Cardiac muscle cell (in vitro differentiated cells and primary cell): ENCODE measurements around the gene LYSMD2. TPM values are rescaled to one million over a fixed set of nuclear protein-coding genes. Genes with fewer than 3 reads are reported as not detected.
A peak's percentile ranks its signal among the peaks of the same experiment; 100 is the strongest.

Experiments used
- DNase-seq, 2 donors: peaks; one replicate each; pipeline versions ENCODE4 v3.0.0 to v3.0.0-alpha.2; 2010 to 2017; ENCODE audit warnings: low read depth in 1 of 2, low spot score in 1 of 2
- H3K27ac ChIP-seq: fragments of 200-600 bp; sonication (generic); 2 replicates; pipeline ENCODE4 v1.5.1; 2016
- H3K27me3 ChIP-seq: fragments of 200-600 bp; sonication (generic); 2 replicates; pipeline ENCODE4 v1.6.0; 2016; ENCODE audit warnings: control low read depth
- H3K36me3 ChIP-seq: fragments of 200-600 bp; sonication (generic); 2 replicates; pipeline ENCODE4 v1.5.1; 2016; ENCODE audit warnings: control low read depth
- H3K4me1 ChIP-seq: fragments of 200-600 bp; sonication (generic); 2 replicates; pipeline ENCODE4 v1.8.1; 2017; ENCODE audit warnings: low read depth, mild to moderate bottlenecking, mixed run types
- H3K4me3 ChIP-seq: fragments of 200-600 bp; sonication (generic); 2 replicates; pipeline ENCODE4 v1.5.1; 2016; ENCODE audit warnings: mild to moderate bottlenecking
- H3K9me3 ChIP-seq: fragments of 200-600 bp; sonication (generic); 2 replicates; pipeline ENCODE4 v1.5.1; 2017; ENCODE audit warnings: low read depth, mild to moderate bottlenecking, control low read depth
- CTCF ChIP-seq: IDR thresholded peaks from 2 replicates; pipeline ENCODE4 v1.5.1; 2012; ENCODE audit warnings: low read depth, mild to moderate bottlenecking, low read length
- polyA plus RNA-seq: library from polyadenylated mRNA; unstranded; fragments of >200 nt; fragmentation: Nextera tagmentation; extraction: Ambion mirVana; gene quantifications from 2 replicates; pipeline ENCODE4 v1.2.1, GENCODE V29; 2016
- total RNA-seq: library from RNA; depleted of rRNA; stranded (reverse); fragments of >200 nt; gene quantifications from 2 replicates; pipeline ENCODE4 v1.2.3, GENCODE V29; 2016

The LYSMD2 gene
- total and polyA plus RNA-seq, 2 experiments from 2014 or later, result 1.7 to 1.9 TPM

- H3K4me1 ChIP-seq, result no peaks in the 10 kb centered on the region
- H3K4me3 ChIP-seq, result no peak overlapping the region
- no peak for TF ChIP-seq CTCF
- H3K27ac ChIP-seq, result no peak overlapping the region
- no peaks in the 10 kb centered on the region for H3K36me3 ChIP-seq
- DNase-seq, result no peak
- H3K9me3 ChIP-seq, result no peaks in the 10 kb centered on the region
- no peaks in the 10 kb centered on the region for H3K27me3 ChIP-seq
These were observed 49.9 kb downstream of the LYSMD2 start for GRCh38 chr15:51687565-51687964.

DNA sequence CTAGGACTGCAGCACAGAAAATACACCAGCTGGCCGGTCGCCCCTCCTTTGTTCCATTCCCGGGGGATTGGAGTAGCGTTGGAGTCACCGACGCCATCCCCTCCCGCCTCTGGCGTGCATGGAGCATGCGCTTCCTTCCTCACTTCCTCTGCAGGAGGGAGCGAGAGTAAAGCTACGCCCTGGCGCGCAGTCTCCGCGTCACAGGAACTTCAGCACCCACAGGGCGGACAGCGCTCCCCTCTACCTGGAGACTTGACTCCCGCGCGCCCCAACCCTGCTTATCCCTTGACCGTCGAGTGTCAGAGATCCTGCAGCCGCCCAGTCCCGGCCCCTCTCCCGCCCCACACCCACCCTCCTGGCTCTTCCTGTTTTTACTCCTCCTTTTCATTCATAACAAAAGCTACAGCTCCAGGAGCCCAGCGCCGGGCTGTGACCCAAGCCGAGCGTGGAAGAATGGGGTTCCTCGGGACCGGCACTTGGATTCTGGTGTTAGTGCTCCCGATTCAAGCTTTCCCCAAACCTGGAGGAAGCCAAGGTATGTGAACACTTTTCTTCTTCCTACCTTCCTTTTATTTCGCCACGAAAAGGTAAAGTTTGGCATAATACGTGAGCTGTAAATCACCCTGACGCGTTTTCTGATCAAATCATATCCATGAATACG, 56.0 kb downstream of the LYSMD2 start, which contains the start of gene SCG3:
Gene SCG3, plus strand, starts transcription at position 201 of the 661 bp plus-strand sequence. Its CDS starts 253 bp downstream, at position 454.
- H3K36me3 ChIP-seq, result no peaks in the 10 kb centered on the region
- no peaks in the 10 kb centered on the region for H3K9me3 ChIP-seq
- TF ChIP-seq CTCF, result no peak
- H3K27ac ChIP-seq, result no peak within 1 kb of the TSS
- H3K4me1 ChIP-seq, result no peaks in the 10 kb centered on the region
- peak; percentile 81 to 96 for DNase-seq
- no peaks in the 10 kb centered on the region for H3K27me3 ChIP-seq
- H3K4me3 ChIP-seq, result peak within 1 kb of the TSS; percentile 23

DNA sequence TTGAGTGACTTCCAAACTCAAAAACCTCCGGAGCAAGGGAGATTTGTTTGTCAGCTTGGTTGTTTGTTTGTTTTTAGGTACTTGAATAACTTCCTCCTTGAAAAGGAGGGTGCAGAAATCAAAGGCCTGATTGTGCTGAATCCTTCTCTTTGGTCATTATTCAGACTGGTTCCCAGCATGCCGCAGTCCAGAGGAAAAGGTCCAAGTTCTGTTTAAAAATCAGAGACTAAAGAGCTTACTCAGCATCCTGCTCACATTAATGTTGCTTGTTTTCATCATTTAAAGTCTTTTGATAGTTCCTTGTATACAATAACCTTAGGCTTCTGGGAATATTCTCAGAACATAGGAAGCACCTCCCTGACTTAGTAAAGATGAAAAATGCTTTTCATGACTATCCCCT, 57.1 kb downstream of the LYSMD2 start:
- H3K9me3 ChIP-seq, result no peaks in the 10 kb centered on the region
- no peaks in the 10 kb centered on the region for H3K36me3 ChIP-seq
- no peak overlapping the region for H3K4me3 ChIP-seq
- no peaks in the 10 kb centered on the region for H3K4me1 ChIP-seq
- no peak for DNase-seq
- H3K27ac ChIP-seq, result no peak overlapping the region
- H3K27me3 ChIP-seq, result no peaks in the 10 kb centered on the region
- TF ChIP-seq CTCF, result no peak

- H3K36me3 ChIP-seq, result no peaks in the 10 kb centered on the region
These were observed 59.4 kb downstream of the LYSMD2 start for GRCh38 chr15:51678096-51678495.

GRCh38 chr15:51677452-51677851, 60.0 kb downstream of the LYSMD2 start:
- H3K36me3 ChIP-seq, result no peaks in the 10 kb centered on the region
- no peaks in the 10 kb centered on the region for H3K27me3 ChIP-seq
- DNase-seq, result no peak
- no peak overlapping the region for H3K4me3 ChIP-seq
- TF ChIP-seq CTCF, result no peak
- H3K4me1 ChIP-seq, result no peaks in the 10 kb centered on the region
- H3K27ac ChIP-seq, result no peak overlapping the region
- H3K9me3 ChIP-seq, result no peaks in the 10 kb centered on the region

More at GRCh38 chr15:51678096-51678495, 59.4 kb downstream of the LYSMD2 start:
- no peaks in the 10 kb centered on the region for H3K27me3 ChIP-seq
- no peak overlapping the region for H3K27ac ChIP-seq
- H3K9me3 ChIP-seq, result no peaks in the 10 kb centered on the region
- no peaks in the 10 kb centered on the region for H3K4me1 ChIP-seq
- DNase-seq, result no peak
- H3K4me3 ChIP-seq, result no peak overlapping the region
- no peak for TF ChIP-seq CTCF

- H3K27me3 ChIP-seq, result no peaks in the 10 kb centered on the region
- H3K9me3 ChIP-seq, result no peaks in the 10 kb centered on the region
- no peak overlapping the region for H3K4me3 ChIP-seq
- no peak for TF ChIP-seq CTCF
- H3K4me1 ChIP-seq, result no peaks in the 10 kb centered on the region
- no peak for DNase-seq
- no peak overlapping the region for H3K27ac ChIP-seq
- H3K36me3 ChIP-seq, result no peaks in the 10 kb centered on the region
These were observed 60.4 kb downstream of the LYSMD2 start for GRCh38 chr15:51677021-51677420.
